Activated T-cell treated with anti-CD3 and anti-CD28 coated beads, Interleukin-2, amount 50 U/mL, for 4 hours (primary cell): ENCODE measurements around the gene BRAF. TPM values are rescaled to one million over a fixed set of nuclear protein-coding genes. Genes with fewer than 3 reads are reported as not detected.
"Not testable (repeated sequence)": the region's sequence is repeated elsewhere in the genome, so short reads cannot be mapped to it uniquely, and the experiment has no call there.

ENCODE experiments used
- ATAC-seq, 2 donors: fragments of 200-7000 bp; cut with Tn5 transposase; one replicate each; pipeline ENCODE4 v1.10.0; 2021
- DNase-seq: peaks from one replicate; pipeline ENCODE4 v3.0.0-alpha.2; 2020
- H3K27me3 Mint-ChIP-seq: one replicate; pipeline ENCODE4 v1.8.0; 2021; ENCODE audit warnings: low read depth, mixed read lengths
- H3K36me3 Mint-ChIP-seq: one replicate; pipeline ENCODE4 v1.8.0; 2022; ENCODE audit warnings: mixed read lengths; ENCODE audit not compliant: insufficient read depth
- H3K4me1 Mint-ChIP-seq: one replicate; pipeline ENCODE4 v1.8.0; 2021; ENCODE audit warnings: low read depth, mixed read lengths
- H3K4me3 Mint-ChIP-seq: one replicate; pipeline ENCODE4 v1.8.0; 2021; ENCODE audit warnings: mild to moderate bottlenecking, moderate library complexity, mixed read lengths
- H3K9me3 Mint-ChIP-seq: one replicate; pipeline ENCODE4 v1.8.0; 2021; ENCODE audit warnings: mixed read lengths
- total RNA-seq, 3 donors: library from RNA; stranded (reverse); gene quantifications; one replicate each; pipeline ENCODE4 v1.2.1, GENCODE V29; 2021

Gene BRAF
- total RNA-seq, 3 donors from 2014 or later, result 27.2 to 29.7 (median 27.8) TPM

DNA sequence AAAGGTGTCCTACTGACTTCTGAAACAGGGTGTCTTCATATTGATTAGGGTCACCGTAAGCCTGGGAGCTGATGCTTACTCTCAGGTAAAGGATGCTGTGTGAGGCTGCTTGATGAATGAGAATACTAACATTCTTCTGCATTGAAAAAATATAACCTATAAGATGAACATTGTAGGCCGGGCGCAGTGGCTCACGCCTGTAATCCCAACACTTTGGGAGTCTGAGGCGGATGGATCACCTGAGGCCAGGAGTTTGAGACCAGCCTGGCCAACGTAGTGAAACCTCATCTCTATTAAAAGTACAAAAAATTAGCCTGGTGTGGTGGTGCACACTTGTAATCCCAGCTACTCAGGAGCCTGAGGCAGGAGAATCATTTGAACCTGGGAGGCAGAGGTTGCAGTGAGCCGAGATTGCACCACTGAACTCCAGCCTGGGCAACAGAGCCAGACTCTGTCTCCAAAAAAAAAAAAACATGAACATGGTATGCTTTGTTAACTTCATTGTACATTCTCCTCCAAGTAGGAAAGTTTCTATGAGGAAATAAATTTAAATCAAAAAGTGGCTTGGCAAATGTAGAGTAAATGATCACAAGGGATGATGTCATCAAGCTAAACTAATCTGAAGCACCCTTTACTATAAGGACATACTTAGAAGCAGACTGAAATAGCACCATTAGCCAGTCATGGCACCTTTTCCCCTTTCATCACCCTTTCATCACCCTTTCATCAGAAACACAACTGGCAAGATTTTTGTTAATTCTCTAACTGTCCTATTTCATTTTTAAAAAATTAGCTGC lies 1.5 kb upstream of the BRAF start:
- Mint-ChIP-seq H3K36me3 (no peaks in the 10 kb centered on the region), H3K4me1 (peaks cover 8% of the 10 kb centered on the region), H3K4me3 (peak overlapping the region; percentile 43), H3K9me3 (no peaks in the 10 kb centered on the region), H3K27me3 (no peaks in the 10 kb centered on the region)
- ATAC-seq, result no peak
- no peak for DNase-seq

DNA sequence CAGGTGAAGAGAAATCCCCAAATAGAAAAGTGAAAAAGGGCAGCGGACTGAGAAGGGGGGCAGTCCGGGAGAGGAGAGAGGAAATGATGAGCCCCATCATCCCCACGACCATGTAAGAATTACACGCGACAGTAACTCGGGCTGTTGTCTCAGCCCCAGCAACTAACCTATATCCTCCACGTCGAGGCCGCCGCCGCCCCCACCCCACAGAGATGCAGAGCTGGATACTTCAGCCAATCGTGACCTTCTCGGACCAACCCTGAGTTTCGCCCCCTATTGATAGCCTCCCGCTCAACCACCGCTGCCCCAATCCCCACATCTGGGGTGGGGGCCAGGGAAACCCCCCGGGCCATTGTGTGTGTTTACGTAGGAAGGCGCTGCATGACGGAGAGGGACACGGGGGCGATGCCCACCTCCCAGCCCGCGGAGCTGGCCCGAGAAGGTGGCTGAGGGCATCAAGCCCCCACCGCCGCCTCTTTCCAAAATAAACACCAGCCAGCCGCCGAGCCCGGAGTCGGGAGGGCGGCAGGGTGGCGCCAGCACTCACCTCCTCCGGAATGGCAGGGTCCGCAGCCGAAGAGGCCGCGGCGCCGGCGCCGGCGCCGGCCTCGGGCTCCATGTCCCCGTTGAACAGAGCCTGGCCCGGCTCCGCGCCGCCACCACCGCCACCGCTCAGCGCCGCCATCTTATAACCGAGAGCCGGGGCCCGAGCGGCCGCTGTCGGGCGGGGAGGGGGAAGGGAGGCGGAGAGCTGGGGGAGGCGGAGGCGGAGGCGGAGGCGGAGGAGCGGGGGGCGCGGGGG lies 509 bp downstream of the BRAF start:
- no peaks in the 10 kb centered on the region for H3K9me3 Mint-ChIP-seq
- no peak overlapping the region for H3K4me3 Mint-ChIP-seq
- H3K4me1 Mint-ChIP-seq, result peaks cover 23% of the 10 kb centered on the region
- DNase-seq, result peak; percentile 49
- peaks cover 2% of the 10 kb centered on the region for H3K36me3 Mint-ChIP-seq
- peak; percentile 77 to 80 for ATAC-seq
- no peaks in the 10 kb centered on the region for H3K27me3 Mint-ChIP-seq

DNA sequence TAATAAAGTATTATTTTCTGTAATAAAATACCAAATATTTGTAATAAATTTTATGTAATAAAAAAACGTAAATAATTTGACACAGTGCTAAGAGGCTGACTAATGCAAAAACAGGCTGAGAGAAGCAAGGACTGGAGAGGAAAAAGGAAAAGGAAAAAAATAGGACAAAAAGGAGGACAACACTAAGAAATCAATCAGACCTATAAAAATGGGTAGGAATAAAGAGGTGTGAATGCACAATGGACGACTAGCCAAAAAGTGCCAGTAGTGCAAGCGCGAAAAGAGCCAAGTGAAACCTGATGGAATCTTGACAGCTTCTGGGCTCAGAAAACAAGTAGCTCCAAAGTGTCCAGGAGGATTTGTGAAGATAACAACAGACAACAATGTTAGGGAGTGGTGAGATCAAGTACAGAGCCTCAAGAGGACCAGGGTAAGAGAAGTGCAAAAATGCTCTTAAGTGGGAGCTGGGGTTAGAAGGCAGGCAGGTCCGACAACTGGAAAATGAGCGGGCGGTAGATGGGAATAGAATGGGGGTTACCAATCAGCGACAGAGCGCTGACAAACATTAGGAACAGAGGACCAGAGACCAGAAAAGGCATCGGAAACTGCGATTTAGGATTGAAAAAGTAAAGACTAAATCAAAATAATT lies 1.2 kb downstream of the BRAF start:
- DNase-seq (no peak), ATAC-seq (no peak)

DNA sequence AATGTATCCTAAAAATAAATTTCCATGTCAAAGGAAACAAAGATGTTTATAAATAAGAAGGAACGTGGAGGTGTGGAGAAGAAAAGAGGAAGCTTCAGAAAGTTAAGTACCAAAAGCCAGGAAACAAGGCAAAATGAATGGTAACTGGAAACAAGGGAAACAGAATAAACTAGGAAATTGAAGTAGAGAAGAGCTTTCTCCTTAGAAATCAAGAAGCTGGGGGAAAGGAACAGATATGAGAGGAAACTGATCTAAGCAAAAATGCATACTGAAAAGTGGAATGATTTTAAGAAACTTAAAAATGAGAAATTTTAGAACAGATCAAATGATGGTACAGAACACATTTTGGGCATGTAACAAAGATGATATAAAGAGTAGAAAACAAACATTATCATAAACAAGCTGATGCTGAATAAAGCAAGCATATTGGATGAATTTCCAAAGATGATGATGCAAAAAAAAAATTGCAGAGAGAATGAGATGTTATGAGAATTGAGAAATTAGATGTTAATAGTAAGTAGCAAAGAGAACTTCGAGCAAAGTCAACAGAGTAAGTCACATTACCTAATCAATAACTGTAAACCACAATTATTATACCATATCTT lies 1.9 kb downstream of the BRAF start:
- Mint-ChIP-seq H3K9me3 (no peaks in the 10 kb centered on the region), H3K4me3 (no peak overlapping the region), H3K4me1 (peaks cover 31% of the 10 kb centered on the region), H3K36me3 (peaks cover 6% of the 10 kb centered on the region), H3K27me3 (no peaks in the 10 kb centered on the region)
- no peak for ATAC-seq
- no peak for DNase-seq

More for the DNA sequence above, 1.2 kb downstream of the BRAF start:
- H3K4me3 Mint-ChIP-seq, result no peak overlapping the region
- H3K27me3 Mint-ChIP-seq, result no peaks in the 10 kb centered on the region
- H3K36me3 Mint-ChIP-seq, result peaks cover 3% of the 10 kb centered on the region
- H3K4me1 Mint-ChIP-seq, result peaks cover 25% of the 10 kb centered on the region
- no peaks in the 10 kb centered on the region for H3K9me3 Mint-ChIP-seq

DNA sequence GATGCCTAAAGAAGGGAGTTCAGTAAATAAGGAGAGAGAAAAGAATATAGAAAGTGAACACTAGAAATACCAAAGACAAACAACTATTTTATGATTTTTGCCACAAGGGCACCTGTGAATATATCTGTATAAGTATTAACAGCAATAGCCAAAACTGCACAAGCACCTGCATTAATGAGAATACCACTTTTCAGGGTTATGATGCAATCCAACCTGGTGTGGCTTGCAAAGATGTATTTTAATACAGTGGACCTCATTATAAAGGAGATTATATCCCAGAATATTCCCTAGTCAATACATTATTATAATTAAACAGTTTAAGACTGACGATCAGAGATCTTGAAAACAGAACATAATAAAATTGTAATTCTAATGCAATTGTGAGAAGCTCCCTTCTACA lies 4.0 kb downstream of the BRAF start:
- Mint-ChIP-seq H3K4me1 (peaks cover 50% of the 10 kb centered on the region), H3K9me3 (no peaks in the 10 kb centered on the region), H3K4me3 (no peak overlapping the region), H3K27me3 (no peaks in the 10 kb centered on the region), H3K36me3 (peaks cover 6% of the 10 kb centered on the region)
- ATAC-seq (no peak), DNase-seq (no peak)

DNA sequence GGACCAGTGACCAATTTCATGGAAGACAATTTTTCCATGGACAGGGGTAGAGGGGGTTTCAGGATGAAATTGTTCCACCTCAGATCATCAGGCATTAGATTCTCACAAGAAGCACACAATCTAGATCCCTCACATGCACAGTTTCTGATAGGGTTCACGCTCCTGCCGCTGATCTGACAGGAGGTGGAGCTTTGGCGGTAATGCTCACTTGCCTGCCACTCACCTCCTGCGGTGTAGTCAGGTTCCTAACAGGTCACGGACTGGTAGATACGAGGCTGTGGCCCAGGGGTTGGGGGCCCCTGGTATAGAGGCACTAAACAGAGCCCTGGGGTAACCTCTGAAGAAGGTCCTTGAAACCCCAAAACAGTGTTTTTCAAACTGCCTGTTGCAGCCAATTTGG lies 6.5 kb downstream of the BRAF start:
- H3K9me3 Mint-ChIP-seq, result no peaks in the 10 kb centered on the region
- H3K36me3 Mint-ChIP-seq, result peaks cover 9% of the 10 kb centered on the region
- no peak overlapping the region for H3K4me3 Mint-ChIP-seq
- H3K4me1 Mint-ChIP-seq, result peaks cover 52% of the 10 kb centered on the region
- ATAC-seq (no peak), DNase-seq (no peak)
- H3K27me3 Mint-ChIP-seq, result no peaks in the 10 kb centered on the region

DNA sequence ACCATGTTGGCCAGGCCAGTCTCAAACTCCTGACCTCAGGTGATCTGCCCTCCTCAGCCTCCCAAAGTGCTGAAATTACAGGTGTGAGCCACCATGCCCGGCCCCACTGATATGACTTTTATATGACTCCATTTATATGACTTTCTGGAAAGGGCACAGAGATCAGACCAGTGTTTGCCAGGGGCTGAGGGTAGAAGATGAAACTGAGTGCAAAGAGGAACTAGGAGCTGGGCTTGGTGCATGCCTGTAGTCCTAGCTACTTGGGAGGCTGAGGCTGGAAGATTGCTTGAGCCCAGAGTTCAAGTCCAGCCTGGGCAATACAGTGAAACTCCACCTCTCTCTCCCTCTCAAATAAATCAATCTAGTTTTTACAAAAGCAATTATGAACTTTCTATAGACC lies 7.5 kb downstream of the BRAF start:
- H3K36me3 Mint-ChIP-seq, result peaks cover 12% of the 10 kb centered on the region
- no peaks in the 10 kb centered on the region for H3K27me3 Mint-ChIP-seq
- peaks cover 62% of the 10 kb centered on the region for H3K4me1 Mint-ChIP-seq
- H3K4me3 Mint-ChIP-seq, result no peak overlapping the region
- no peak for ATAC-seq
- DNase-seq, result no peak
- no peaks in the 10 kb centered on the region for H3K9me3 Mint-ChIP-seq

DNA sequence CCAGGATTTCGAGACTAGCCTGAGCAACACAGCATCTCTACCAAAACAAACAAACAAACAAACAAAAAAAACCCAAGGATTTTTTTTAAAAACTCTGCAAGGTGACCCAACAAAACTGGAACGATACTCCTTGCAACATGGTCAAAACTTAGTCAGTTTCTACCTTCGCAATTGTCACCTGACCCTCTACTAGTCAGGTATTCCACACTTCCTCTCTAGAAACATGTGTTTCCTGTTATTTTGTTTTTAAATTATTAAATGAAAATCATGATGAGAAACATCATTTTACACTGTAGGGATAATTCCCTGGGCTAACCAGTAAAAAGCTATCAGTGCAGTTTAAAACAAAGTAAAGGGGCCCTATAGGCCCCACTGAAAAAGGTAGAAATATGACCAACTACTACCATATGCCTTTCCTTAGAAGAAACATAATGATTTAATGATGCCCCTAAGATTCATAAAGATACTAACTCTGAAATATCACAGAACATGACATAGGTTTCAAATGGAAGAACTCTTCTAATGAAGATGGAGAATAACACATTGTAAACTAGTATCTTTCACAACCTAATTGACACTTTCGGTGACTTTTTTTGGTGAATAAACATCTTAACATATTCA lies 8.7 kb downstream of the BRAF start:
- ATAC-seq (peak; percentile 60 to 67), DNase-seq (no peak)
- H3K9me3 Mint-ChIP-seq, result no peaks in the 10 kb centered on the region
- H3K36me3 Mint-ChIP-seq, result peaks cover 12% of the 10 kb centered on the region
- H3K4me3 Mint-ChIP-seq, result no peak overlapping the region
- peaks cover 65% of the 10 kb centered on the region for H3K4me1 Mint-ChIP-seq
- H3K27me3 Mint-ChIP-seq, result no peaks in the 10 kb centered on the region

DNA sequence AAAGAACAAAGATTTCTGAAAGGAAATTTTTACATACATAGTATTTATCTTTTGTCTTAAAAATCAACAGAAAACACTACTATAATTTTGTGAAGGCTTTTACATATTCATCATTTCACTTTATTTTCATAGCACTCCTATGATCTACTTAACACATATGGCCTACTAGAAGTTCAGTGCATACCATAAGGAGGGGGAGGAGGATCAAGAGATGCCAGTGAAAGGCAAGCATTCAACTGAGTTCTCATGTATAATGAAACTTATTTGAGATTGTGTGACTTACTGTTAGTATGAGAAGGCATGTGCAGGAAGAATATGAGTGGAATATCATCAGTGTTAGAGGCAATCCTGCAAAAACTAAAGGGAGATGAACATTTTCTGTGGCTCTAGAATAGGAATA lies 10.6 kb downstream of the BRAF start:
- ATAC-seq (no peak), DNase-seq (no peak)
- Mint-ChIP-seq H3K36me3 (peaks cover 17% of the 10 kb centered on the region), H3K9me3 (no peaks in the 10 kb centered on the region), H3K4me1 (peaks cover 56% of the 10 kb centered on the region), H3K27me3 (no peaks in the 10 kb centered on the region), H3K4me3 (no peak overlapping the region)

DNA sequence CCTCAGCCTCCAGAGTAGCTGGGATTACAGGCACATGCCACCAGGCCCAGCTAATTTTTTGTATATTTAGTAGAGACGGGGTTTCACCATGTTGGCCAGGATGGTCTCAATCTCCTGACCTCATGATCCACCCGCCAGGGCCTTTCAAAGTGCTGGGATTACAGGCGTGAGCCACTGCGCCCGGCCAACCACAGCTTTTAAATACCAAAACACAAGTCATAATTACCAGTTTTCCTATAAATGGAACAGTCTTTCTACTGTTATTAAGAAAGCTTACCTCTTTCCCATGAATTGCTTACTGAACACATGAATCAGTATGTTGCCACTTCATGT lies 11.2 kb downstream of the BRAF start:
- ATAC-seq, H3K9me3 Mint-ChIP-seq, H3K27me3 Mint-ChIP-seq, DNase-seq, H3K4me3 Mint-ChIP-seq: not testable (repeated sequence)
- Mint-ChIP-seq H3K4me1 (peaks cover 58% of the 10 kb centered on the region), H3K36me3 (peaks cover 17% of the 10 kb centered on the region)

DNA sequence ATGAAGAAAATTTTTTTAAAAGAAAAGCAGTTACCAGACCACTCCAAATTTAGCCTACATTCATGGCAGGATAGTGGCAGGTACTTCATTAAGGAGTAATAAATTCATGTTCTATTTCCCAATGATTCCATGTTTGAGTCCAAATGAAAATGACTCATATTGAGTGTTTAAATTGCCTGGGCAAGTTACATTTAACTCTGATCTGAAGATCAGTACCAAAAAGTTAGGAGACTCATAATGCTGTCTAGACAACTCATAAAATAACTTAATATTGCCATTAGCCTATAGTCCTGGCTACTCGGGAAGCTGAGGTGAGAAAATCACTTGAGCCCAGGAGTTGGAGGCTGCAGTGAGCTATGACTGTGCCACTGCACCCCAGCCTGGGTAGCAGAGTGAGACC lies 13.0 kb downstream of the BRAF start:
- H3K4me1 Mint-ChIP-seq, result peaks cover 43% of the 10 kb centered on the region

DNA sequence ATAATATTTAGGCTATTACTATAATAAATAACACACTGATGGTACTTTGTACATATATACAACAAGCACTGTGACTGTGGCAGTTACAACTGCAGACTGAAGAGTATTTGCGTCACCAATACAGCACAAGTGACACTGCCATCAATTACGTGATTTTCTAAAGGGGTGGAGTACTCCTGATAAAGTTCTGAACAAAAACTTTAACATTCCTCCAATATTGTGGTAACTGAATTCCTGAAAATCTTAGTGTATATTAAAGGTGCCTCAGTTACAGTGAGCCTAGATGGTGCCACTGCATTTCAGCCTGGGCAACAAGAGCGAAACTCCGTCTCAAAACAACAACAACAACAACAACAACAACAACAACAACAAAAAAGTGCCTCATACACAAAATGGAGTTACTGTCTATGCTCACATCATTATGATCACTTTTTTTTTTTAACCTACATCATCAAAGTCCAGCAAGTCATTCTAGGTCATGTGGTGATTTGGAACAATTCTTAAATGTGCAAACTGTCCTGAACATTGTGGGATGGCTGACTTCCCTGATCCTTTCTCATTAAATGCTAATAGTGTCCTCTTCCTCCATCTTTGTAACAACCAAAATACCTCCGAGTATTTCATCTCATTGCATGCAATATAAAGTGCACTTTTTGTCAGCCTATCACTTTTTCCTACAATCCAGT lies 15.1 kb downstream of the BRAF start:
- Mint-ChIP-seq H3K36me3 (peaks cover 16% of the 10 kb centered on the region), H3K4me1 (peaks cover 36% of the 10 kb centered on the region)

More for the DNA sequence above, 13.0 kb downstream of the BRAF start:
- Mint-ChIP-seq H3K27me3 (no peaks in the 10 kb centered on the region), H3K36me3 (peaks cover 15% of the 10 kb centered on the region), H3K4me3 (no peak overlapping the region), H3K9me3 (no peaks in the 10 kb centered on the region)
- no peak for ATAC-seq
- DNase-seq, result no peak

DNA sequence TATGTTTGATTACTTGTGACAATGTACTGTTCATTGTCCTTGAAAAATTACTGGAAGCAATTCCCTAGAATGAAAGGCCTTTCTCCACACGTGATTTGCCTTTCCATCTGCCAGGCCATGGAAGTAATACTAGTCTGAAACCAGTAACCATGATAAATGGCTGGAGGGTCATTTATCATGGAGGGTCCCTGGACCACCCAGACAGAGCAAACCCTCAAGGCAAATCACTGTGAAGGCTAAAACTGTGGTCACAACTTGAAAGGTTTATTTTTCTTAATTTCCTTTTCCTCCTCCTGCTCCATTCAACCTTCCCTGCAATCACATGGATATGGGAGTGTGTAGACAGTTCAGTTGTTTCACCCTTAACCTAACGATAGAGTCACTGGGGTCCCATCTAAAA lies 16.4 kb downstream of the BRAF start:
- H3K27me3 Mint-ChIP-seq, result no peaks in the 10 kb centered on the region
- ATAC-seq, result no peak
- peaks cover 5% of the 10 kb centered on the region for H3K9me3 Mint-ChIP-seq
- no peak for DNase-seq
- H3K36me3 Mint-ChIP-seq, result peaks cover 16% of the 10 kb centered on the region
- H3K4me1 Mint-ChIP-seq, result peaks cover 40% of the 10 kb centered on the region
- no peak overlapping the region for H3K4me3 Mint-ChIP-seq

More for the DNA sequence above, 15.1 kb downstream of the BRAF start:
- DNase-seq (no peak), ATAC-seq (no peak)
- Mint-ChIP-seq H3K9me3 (no peaks in the 10 kb centered on the region), H3K27me3 (no peaks in the 10 kb centered on the region), H3K4me3 (no peak overlapping the region)
